GM12892 (cell line): ENCODE measurements around the gene RXRA.

Source experiments
- POLR2AphosphoS5 ChIP-seq: IDR thresholded peaks from 2 replicates; pipeline ENCODE4 v1.6.1; 2011; ENCODE audit warnings: low read depth, low read length, control low read depth
- TAF1 ChIP-seq: IDR thresholded peaks from 2 replicates; pipeline ENCODE4 v1.6.1; 2011; ENCODE audit warnings: low read depth, mild to moderate bottlenecking, control low read depth, low read length, borderline replicate concordance

DNA sequence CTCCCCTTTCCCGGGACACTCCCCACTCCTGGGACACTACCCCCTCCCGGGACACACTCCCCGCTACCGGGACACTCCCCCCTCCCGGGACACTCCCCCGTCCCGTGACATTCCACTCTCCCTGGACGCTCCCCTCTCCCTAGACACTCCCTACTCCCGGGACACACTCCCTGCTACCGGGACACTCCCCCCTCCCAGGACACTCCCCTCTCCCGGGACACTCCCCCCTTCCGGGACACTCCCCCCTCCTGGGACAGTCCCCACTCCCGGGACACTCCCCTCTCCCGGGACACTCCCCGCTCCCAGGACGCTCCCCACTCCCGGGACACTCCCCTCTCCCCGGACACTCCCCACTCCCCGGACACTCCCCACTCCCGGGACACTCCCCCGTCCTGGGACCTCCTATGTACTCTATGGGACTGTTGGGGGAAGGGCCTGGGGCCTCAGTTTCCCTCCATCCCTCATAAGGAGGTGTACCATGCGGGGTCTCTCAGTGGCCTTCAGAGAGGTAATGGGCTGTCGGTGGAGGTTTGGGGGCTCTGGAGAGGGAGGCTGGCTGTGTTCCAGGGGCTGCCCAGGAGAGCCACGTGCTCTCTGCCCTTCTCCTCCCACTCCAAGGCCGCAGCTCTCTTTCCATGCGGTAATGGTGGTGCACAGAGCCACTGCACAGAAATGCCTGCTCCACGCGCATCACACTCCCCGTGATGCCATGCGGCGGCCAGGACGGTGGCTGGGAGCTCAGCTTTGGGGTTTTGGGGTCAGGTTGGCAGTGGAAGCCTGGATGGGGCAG is 96.2 kb downstream of the RXRA start:
- no peak for TF ChIP-seq TAF1
- TF ChIP-seq POLR2AphosphoS5, result no peak
